Fibroblast of lung (primary cell): ENCODE data around the gene CYBA. TPM values are rescaled to one million over a fixed set of nuclear protein-coding genes. Genes with fewer than 3 reads are reported as not detected.

Source experiments
- DNase-seq, 2 donors: peaks; one replicate each; pipeline versions ENCODE4 v3.0.0 to v3.0.0-alpha.2; 2010; ENCODE audit warnings: low read depth in 2 of 2
- H2AFZ ChIP-seq: 2 replicates; pipeline ENCODE4 v1.5.1; 2012; ENCODE audit warnings: low read length, control low read depth, inconsistent platforms
- H3K27ac ChIP-seq: 2 replicates; pipeline ENCODE4 v1.5.1; 2011; ENCODE audit warnings: low read length, control low read depth; ENCODE audit not compliant: insufficient read depth
- H3K27me3 ChIP-seq: 2 replicates; pipeline ENCODE4 v1.5.1; 2011; ENCODE audit warnings: mild to moderate bottlenecking, low read length; ENCODE audit not compliant: control insufficient read depth, insufficient read depth
- H3K36me3 ChIP-seq: 2 replicates; pipeline ENCODE4 v1.5.1; 2011; ENCODE audit warnings: low read length; ENCODE audit not compliant: control insufficient read depth, insufficient read depth
- H3K4me1 ChIP-seq: 2 replicates; pipeline ENCODE4 v1.5.1; 2011; ENCODE audit warnings: low read length; ENCODE audit not compliant: control insufficient read depth, insufficient read depth; ENCODE audit errors: extremely low read depth
- H3K4me2 ChIP-seq: 2 replicates; pipeline ENCODE4 v1.5.1; 2011; ENCODE audit warnings: low read length, control low read depth; ENCODE audit not compliant: insufficient read depth; ENCODE audit errors: extremely low read depth
- H3K4me3 ChIP-seq, 4 experiments: fragments of 200-600 bp in 1 of 4; sonication (generic) in 1 of 4; replicated peaks in 1 of 4; 2 replicates each; pipeline ENCODE4 v1.5.1; 2011 to 2016; ENCODE audit warnings: low read length in 4 of 4, low read depth in 3 of 4, mild to moderate bottlenecking in 3 of 4, control low read depth in 2 of 4, inconsistent platforms in 1 of 4, mixed read lengths in 1 of 4; ENCODE audit not compliant: insufficient read depth in 1 of 4; ENCODE audit errors: control extremely low read depth in 1 of 4
- H3K79me2 ChIP-seq: 2 replicates; pipeline ENCODE4 v1.5.1; 2012; ENCODE audit warnings: mild to moderate bottlenecking, low read length, inconsistent platforms; ENCODE audit not compliant: control insufficient read depth, insufficient read depth
- H3K9ac ChIP-seq: 2 replicates; pipeline ENCODE4 v1.5.1; 2011; ENCODE audit warnings: mild to moderate bottlenecking, low read length, control low read depth; ENCODE audit not compliant: insufficient read depth
- H3K9me3 ChIP-seq: 2 replicates; pipeline ENCODE4 v1.5.1; 2012; ENCODE audit warnings: low read depth, low read length; ENCODE audit not compliant: control insufficient read depth, insufficient read depth
- H4K20me1 ChIP-seq: 2 replicates; pipeline ENCODE4 v1.5.1; 2011; ENCODE audit warnings: low read length; ENCODE audit not compliant: control insufficient read depth, insufficient read depth; ENCODE audit errors: extremely low read depth
- EZH2 ChIP-seq: IDR thresholded peaks from 2 replicates; pipeline ENCODE4 v1.5.1; 2012; ENCODE audit warnings: low read length, control low read depth, mild to moderate bottlenecking; ENCODE audit errors: missing control alignments
- polyA plus RNA-seq, 2 donors: library from polyadenylated mRNA; depleted of rRNA in 1 of 2; stranded (reverse) in 1 of 2; unstranded in 1 of 2; fragments of >200 nt; gene quantifications; 2 replicates each; pipeline ENCODE4 v1.2.1, GENCODE V29; 2011 to 2012; ENCODE audit warnings: missing spikeins in 1 of 2
- total RNA-seq: library from RNA; depleted of rRNA; stranded (reverse); fragments of >200 nt; gene quantifications from 2 replicates; pipeline ENCODE4 v1.2.1, GENCODE V29; 2014
- TF ChIP-seq, protein P1 (sequence below), 2 donors: IDR thresholded peaks in 1 of 2; conservative IDR thresholded peaks in 1 of 2; 1 replicate in 1 of 2; 2 replicates in 1 of 2; pipeline ENCODE4 v1.5.1; 2011 to 2012; ENCODE audit warnings: low read length in 2 of 2, control low read depth in 1 of 2, inconsistent platforms in 1 of 2, low read depth in 1 of 2, mild to moderate bottlenecking in 1 of 2

CYBA gene
- total and polyA plus RNA-seq, 2 donors (not counting 1 experiment from before 2014, with no cell fraction given) = 74.7 to 124 TPM

DNA sequence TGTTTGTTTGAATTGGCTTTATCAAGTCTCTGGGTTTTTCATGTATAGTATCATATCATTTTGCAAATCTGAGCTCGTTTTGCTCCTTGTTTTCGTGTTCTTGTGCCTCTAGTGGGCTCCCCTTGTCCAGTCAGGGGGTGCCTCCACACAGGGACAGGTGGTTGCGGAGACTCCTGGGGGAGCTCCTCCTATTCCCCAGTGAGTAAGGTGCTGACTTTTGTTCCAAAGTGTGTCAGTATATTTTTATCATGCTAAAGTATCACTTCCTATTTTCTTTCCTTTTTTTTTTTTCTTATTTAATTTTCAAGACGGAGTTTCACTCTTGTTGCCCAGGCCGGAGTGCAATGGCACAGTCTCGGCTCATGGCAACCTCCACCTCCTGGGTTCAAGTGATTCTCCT, 42.8 kb downstream of the CYBA start:
- no peak for TF ChIP-seq EZH2
- TF ChIP-seq, protein P1, sequence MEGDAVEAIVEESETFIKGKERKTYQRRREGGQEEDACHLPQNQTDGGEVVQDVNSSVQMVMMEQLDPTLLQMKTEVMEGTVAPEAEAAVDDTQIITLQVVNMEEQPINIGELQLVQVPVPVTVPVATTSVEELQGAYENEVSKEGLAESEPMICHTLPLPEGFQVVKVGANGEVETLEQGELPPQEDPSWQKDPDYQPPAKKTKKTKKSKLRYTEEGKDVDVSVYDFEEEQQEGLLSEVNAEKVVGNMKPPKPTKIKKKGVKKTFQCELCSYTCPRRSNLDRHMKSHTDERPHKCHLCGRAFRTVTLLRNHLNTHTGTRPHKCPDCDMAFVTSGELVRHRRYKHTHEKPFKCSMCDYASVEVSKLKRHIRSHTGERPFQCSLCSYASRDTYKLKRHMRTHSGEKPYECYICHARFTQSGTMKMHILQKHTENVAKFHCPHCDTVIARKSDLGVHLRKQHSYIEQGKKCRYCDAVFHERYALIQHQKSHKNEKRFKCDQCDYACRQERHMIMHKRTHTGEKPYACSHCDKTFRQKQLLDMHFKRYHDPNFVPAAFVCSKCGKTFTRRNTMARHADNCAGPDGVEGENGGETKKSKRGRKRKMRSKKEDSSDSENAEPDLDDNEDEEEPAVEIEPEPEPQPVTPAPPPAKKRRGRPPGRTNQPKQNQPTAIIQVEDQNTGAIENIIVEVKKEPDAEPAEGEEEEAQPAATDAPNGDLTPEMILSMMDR (conservative IDR thresholded peaks at IDR 0.05 in 1 of 2, IDR thresholded peaks at IDR 0.05 in 1 of 2; ENCODE audit: low read depth in 1 of 2, low read length in 2 of 2) = no peak
- Histone ChIP-seq H3K4me2 (no peak overlapping the region), H3K9me3 (no peaks in the 10 kb centered on the region), H3K79me2 (no peaks in the 10 kb centered on the region), H3K4me1 (no peaks in the 10 kb centered on the region), H3K9ac (no peak overlapping the region), H3K36me3 (peaks cover 14% of the 10 kb centered on the region), H4K20me1 (no peaks in the 10 kb centered on the region), H2AFZ (no peak overlapping the region), H3K4me3 (no peak overlapping the region), H3K27me3 (no peaks in the 10 kb centered on the region), H3K27ac (no peak overlapping the region)
- no peak for DNase-seq

DNA sequence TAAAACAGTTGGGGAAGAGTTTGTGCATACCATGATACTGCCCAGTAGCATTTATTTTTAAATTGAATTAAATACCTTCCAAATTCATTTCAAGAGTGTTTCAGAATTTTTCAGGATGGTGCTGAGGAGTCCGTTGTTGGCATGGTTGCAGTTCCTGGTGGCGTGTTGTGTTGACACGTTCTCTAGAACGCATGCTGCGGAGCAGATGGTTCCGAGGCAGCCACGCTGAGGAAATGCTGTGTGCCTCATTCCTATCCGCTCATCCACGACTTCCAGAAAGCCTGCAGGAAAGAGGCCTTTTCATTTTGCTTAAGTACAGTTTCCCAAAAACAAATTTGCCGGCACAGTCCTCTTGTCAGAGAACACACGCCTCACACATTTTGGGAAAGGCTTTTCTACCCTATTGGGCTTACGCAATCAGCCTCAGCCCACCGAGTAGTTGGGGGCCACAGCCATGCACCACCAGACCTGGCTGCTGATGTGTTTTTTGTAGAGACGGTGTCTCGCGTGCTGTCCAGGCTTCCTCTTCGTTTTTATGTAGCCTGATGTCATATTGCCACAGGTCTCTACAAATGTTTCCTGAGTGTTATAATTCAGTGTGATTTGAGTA, 44.6 kb downstream of the CYBA start:
- Histone ChIP-seq H3K9ac (no peak overlapping the region), H3K4me3 (no peak overlapping the region), H3K4me2 (no peak overlapping the region), H3K79me2 (no peaks in the 10 kb centered on the region), H2AFZ (no peak overlapping the region), H3K27me3 (no peaks in the 10 kb centered on the region), H3K27ac (no peak overlapping the region), H3K36me3 (peaks cover 17% of the 10 kb centered on the region), H3K9me3 (no peaks in the 10 kb centered on the region), H4K20me1 (no peaks in the 10 kb centered on the region), H3K4me1 (no peaks in the 10 kb centered on the region)
- TF ChIP-seq, protein P1 (conservative IDR thresholded peaks at IDR 0.05 in 1 of 2, IDR thresholded peaks at IDR 0.05 in 1 of 2; ENCODE audit: low read depth in 1 of 2, low read length in 2 of 2) = no peak
- no peak for TF ChIP-seq EZH2
- no peak for DNase-seq

DNA sequence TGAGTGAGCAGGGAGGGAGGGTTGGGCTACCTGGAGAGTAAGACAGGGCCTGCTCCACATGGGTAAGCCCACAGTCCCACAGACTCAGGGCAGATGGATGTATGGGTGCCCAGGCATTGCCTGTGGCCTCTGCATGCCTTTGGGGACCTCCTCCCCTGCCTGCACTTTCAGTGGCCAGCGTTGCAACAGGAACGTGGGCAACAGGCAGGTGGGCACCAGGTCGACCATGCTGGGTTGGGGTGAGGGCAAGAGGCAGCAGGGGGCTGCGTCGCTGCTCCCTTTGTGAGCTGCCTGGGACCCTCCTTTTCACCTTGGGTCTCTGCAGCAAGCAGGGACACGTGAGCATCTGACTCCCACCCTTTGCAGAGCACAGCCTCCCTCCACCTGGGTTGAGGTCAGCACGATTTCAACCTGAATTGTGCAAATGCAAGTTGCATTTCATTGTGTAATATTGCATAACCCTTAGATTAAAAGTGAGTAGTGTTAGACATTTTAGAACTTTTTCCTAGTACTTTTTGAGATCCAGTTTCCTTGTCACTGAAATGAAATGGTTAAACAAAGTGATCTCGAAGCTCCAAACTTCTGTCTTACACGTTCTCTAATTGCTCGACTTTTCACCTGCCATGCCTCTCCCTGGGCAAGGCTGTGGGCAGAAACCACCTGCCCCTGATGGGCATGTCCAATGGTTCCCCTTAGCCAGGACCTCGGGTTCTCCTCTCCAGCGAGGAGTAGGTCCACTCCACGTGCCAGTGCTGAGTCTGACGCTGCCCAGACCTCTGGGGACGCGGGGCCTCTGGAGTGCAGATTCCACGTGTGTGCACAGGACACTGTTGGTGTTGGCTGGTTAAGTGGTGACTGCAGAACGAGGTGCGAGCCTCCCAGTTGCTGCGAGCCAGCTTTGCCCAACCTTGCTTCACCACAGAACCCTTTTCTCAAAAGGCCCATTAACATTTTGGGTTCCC, 45.4 kb downstream of the CYBA start:
- Histone ChIP-seq H3K36me3 (peaks cover 18% of the 10 kb centered on the region), H2AFZ (no peak overlapping the region), H3K4me1 (no peaks in the 10 kb centered on the region), H3K79me2 (no peaks in the 10 kb centered on the region), H3K4me2 (no peak overlapping the region), H3K27ac (no peak overlapping the region), H3K27me3 (no peaks in the 10 kb centered on the region), H4K20me1 (no peaks in the 10 kb centered on the region), H3K9ac (no peak overlapping the region), H3K4me3 (no peak overlapping the region), H3K9me3 (no peaks in the 10 kb centered on the region)
- no peak for DNase-seq
- TF ChIP-seq, protein P1 (conservative IDR thresholded peaks at IDR 0.05 in 1 of 2, IDR thresholded peaks at IDR 0.05 in 1 of 2; ENCODE audit: low read depth in 1 of 2, low read length in 2 of 2) = no peak
- TF ChIP-seq EZH2 = no peak
